GM12878 (cell line): ENCODE results near the gene KRTAP1-4.

Experiments
- BACH1 ChIP-seq: fragments of 450-650 bp; IDR thresholded peaks from 2 replicates; pipeline ENCODE4 v1.6.1; 2017; ENCODE audit warnings: mild to moderate bottlenecking, borderline replicate concordance
- CBFB ChIP-seq: IDR thresholded peaks from 2 replicates; pipeline ENCODE4 v1.6.1; 2016; ENCODE audit warnings: antibody characterized with exemption, low read depth
- POLR2A ChIP-seq: IDR thresholded peaks from 2 replicates; pipeline ENCODE4 v1.6.1; 2011; ENCODE audit warnings: low read depth, mild to moderate bottlenecking, low read length
- ZSCAN29 ChIP-seq: fragments of 450-650 bp; IDR thresholded peaks from 2 replicates; pipeline ENCODE4 v1.6.1; 2017; ENCODE audit warnings: mild to moderate bottlenecking, moderate library complexity
- TF ChIP-seq, protein P1 (sequence below): IDR thresholded peaks from 2 replicates; pipeline ENCODE4 v1.6.1; 2011; ENCODE audit warnings: borderline replicate concordance, low read depth, mild to moderate bottlenecking, moderate library complexity, mixed read lengths, low read length; ENCODE audit not compliant: insufficient read depth; ENCODE audit errors: extremely low read length

DNA sequence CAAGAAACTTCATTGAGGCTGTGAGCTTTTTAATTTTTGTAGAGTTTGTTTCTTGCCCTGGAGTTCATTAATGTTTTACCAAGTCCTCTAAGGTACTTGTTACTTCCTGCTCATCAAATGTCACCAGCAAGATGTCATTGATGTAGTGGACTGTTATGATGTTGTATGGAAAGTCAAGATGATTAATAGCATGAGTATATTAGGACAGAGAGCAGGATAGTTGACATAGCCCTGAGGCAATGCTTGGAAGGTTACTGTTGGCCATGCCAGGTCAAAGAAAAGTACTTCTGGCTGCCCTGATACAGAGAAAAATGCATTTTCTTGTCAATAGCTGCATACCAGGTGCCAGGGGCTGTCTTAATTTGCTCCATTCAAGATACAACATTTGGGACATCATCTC, 9.7 kb downstream of the KRTAP1-4 start:
- TF ChIP-seq CBFB (no peak), ZSCAN29 (no peak), POLR2A (no peak), BACH1 (no peak)
- TF ChIP-seq, protein P1, sequence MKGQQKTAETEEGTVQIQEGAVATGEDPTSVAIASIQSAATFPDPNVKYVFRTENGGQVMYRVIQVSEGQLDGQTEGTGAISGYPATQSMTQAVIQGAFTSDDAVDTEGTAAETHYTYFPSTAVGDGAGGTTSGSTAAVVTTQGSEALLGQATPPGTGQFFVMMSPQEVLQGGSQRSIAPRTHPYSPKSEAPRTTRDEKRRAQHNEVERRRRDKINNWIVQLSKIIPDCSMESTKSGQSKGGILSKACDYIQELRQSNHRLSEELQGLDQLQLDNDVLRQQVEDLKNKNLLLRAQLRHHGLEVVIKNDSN = no peak
